Thymus (tissue), 11 donors: ENCODE measurements around the gene TACC2. TPM values are rescaled to one million over a fixed set of nuclear protein-coding genes. Genes with fewer than 3 reads are reported as not detected.

Source experiments
- DNase-seq, 9 donors: peaks; one replicate each; pipeline ENCODE4 v3.0.0-alpha.2; 2013; ENCODE audit warnings: low spot score in 9 of 9, low read depth in 6 of 9, missing footprints in 1 of 9
- H3K27ac ChIP-seq, 2 donors: one replicate each; pipeline ENCODE4 v1.5.1; 2013; ENCODE audit warnings: control low read depth in 1 of 2, low read depth in 1 of 2, low read length in 1 of 2, mild to moderate bottlenecking in 1 of 2, moderate library complexity in 1 of 2
- H3K27me3 ChIP-seq, 2 donors: one replicate each; pipeline ENCODE4 v1.5.1; 2013; ENCODE audit warnings: low read length in 1 of 2; ENCODE audit not compliant: control insufficient read depth in 2 of 2, insufficient read depth in 1 of 2
- H3K36me3 ChIP-seq, 2 donors: one replicate each; pipeline ENCODE4 v1.5.1; 2013; ENCODE audit warnings: low read length in 1 of 2, mild to moderate bottlenecking in 1 of 2, moderate library complexity in 1 of 2; ENCODE audit not compliant: control insufficient read depth in 2 of 2, insufficient read depth in 2 of 2
- H3K4me1 ChIP-seq, 2 donors: one replicate each; pipeline ENCODE4 v1.5.1; 2013; ENCODE audit warnings: low read length in 2 of 2; ENCODE audit not compliant: control insufficient read depth in 2 of 2, insufficient read depth in 2 of 2
- H3K4me3 ChIP-seq, 2 donors: one replicate each; pipeline ENCODE4 v1.5.1; 2013; ENCODE audit warnings: low read length in 2 of 2, control low read depth in 1 of 2, mild to moderate bottlenecking in 1 of 2
- H3K9me3 ChIP-seq, 2 donors: one replicate each; pipeline ENCODE4 v1.5.1; 2013; ENCODE audit warnings: low read length in 1 of 2, mild to moderate bottlenecking in 1 of 2; ENCODE audit not compliant: control insufficient read depth in 2 of 2, insufficient read depth in 1 of 2
- WGBS: extraction: QIAGEN DNeasy Blood & Tissue Kit; methylation state at CpG from one replicate; pipeline ENCODE4 v1.1.7; 2013; 5-methylcytosine and 5-hydroxymethylcytosine counted together
- polyA plus RNA-seq: library from polyadenylated mRNA; stranded (reverse); fragments of 200-250 nt; gene quantifications from one replicate; pipeline ENCODE4 v1.2.3, GENCODE V29; 2013
- total RNA-seq: library from RNA; stranded (reverse); fragments of 120-200 nt; gene quantifications from one replicate; pipeline ENCODE4 v1.2.4, GENCODE V29; 2013
- donor health status: healthy.

The TACC2 gene
- total and polyA plus RNA-seq, 2 donors: 4.6 to 57.3 TPM

DNA sequence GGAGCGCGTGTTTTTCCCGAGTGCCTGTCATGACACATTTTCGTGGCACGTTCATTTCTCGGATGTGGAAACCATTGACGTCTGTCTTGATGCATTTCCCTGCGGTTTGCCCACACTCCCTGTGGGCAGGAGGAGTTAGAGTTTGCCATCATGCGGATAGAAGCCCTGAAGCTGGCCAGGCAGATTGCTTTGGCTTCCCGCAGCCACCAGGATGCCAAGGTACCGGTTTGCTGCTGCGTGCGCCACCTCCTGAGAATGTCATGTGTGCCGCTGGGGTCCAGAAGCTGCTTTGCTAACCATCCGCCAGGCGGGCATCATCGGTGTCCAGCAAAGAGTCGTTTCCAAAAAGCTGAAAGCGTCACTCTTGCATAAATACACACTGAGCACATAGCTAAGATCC is 241.3 kb downstream of the TACC2 start:
- 98% methylated on average over 19 of the region's 19 CpGs for WGBS
- Histone ChIP-seq H3K4me3 (no peak overlapping the region), H3K9me3 (no peaks in the 10 kb centered on the region), H3K36me3 (no peaks in the 10 kb centered on the region), H3K27ac (no peak overlapping the region), H3K27me3 (no peaks in the 10 kb centered on the region), H3K4me1 (peaks cover 0 to 3% of the 10 kb centered on the region in 2 donors)
- no peak for DNase-seq

DNA sequence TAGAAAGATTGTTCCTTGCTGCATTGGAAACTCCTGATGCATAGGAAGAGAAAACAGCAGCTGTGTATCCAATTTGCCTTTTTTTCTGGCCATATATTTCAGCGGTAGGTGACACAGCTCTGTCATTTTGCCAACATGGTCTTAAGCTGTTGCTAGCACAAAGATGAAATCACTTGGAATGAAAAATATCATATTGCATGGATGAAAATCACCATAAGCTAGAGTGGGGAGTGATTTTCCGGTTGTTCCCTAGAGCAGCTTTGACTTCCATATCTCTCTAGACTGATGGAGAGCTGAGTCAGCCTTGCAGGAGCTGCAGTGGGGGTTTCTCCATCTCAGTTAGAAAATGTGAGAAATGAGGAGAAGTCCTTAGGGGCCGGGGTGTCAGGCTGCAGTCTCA is 243.8 kb downstream of the TACC2 start:
- H3K9me3 ChIP-seq: no peaks in the 10 kb centered on the region
- no peaks in the 10 kb centered on the region for H3K27me3 ChIP-seq
- WGBS: 90% methylated on average over 3 of the region's 3 CpGs
- H3K4me1 ChIP-seq: peaks cover 0 to 3% of the 10 kb centered on the region in 2 donors
- no peak overlapping the region for H3K27ac ChIP-seq
- H3K36me3 ChIP-seq: no peaks in the 10 kb centered on the region
- DNase-seq: peak in 1 of 9 donors; percentile 4
- H3K4me3 ChIP-seq: no peak overlapping the region

DNA sequence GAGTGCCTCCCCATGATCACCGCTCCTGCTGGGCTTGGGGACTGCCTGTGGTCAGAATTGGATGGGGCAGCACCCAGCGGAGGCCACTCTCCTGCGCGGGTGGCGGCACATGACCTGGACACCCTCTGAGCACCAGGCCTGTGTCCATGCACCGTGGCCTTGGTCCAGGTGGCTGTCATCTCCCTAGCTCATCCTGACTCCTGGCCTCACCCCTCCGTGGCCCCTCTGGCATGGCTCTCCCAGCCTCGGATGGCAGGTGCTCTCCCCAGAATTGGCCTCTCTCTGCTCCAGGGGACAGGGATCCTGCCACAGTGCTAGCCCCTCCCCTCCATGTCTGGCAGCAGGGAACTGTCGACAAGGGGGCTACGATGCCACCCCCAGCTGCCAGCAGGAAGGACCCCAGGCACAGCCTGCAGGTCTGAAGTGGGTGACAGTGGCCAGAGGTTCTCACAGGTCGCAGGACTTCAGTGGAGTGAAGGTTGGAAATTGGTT is 244.9 kb downstream of the TACC2 start:
- Histone ChIP-seq H3K27ac (no peak overlapping the region), H3K27me3 (no peaks in the 10 kb centered on the region), H3K4me3 (no peak overlapping the region), H3K36me3 (no peaks in the 10 kb centered on the region), H3K9me3 (no peaks in the 10 kb centered on the region), H3K4me1 (peaks cover 0 to 3% of the 10 kb centered on the region in 2 donors)
- no peak for DNase-seq
- 88% methylated on average over 11 of the region's 11 CpGs for WGBS

DNA sequence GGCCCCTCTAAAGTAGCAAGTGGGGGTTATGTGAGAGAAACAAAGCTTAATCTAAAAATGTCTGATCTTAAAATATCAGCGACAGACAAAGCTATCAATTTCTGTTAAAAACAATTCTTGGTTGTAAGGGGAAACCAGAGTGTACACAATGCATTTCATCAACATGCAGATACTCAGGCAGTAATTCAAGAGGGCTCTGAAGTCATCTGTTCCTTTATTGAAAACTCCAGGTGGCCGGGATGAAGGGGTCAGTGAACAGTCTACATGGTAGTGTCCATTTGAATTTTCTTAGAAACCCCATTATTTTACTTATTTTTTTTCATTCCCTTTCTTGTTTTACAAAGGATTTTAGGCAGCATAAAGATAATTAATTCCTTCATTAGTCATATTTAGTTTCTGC is 245.5 kb downstream of the TACC2 start:
- no peak overlapping the region for H3K4me3 ChIP-seq
- WGBS: 85% methylated on average over 2 of the region's 2 CpGs
- no peaks in the 10 kb centered on the region for H3K36me3 ChIP-seq
- no peaks in the 10 kb centered on the region for H3K9me3 ChIP-seq
- H3K27me3 ChIP-seq: no peaks in the 10 kb centered on the region
- peaks cover 0 to 3% of the 10 kb centered on the region in 2 donors for H3K4me1 ChIP-seq
- no peak for DNase-seq
- H3K27ac ChIP-seq: no peak overlapping the region

DNA sequence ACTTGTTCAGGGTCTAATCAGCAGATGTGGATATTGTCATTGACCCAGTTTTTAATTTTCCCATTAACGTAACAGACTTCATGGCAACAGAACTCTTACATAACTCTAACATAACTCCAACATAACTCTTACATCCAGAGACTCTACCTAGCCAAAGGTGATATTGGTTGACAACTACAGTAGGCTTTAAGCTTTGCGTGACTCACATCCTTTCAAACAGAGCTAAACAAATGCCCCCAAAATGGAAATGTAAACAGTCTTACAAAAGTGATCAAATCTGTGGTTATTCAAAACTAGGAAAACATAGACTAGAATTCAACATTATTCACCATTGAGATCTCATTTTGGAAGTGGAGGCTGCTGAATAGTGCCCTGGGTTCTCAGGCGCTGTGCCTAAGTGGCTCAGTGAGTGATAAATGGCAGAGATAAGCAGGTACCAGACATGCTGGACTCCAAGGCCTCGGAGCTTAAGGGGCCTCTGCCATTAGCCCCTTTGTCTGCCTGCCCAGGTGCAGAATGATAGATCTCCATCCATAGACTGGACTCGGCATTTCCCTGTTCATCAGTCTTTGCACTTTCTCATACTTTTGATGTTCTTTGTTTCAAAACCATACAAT is 247.8 kb downstream of the TACC2 start:
- Histone ChIP-seq H3K27ac (no peak overlapping the region), H3K4me1 (peaks cover 0 to 3% of the 10 kb centered on the region in 2 donors), H3K4me3 (no peak overlapping the region), H3K27me3 (no peaks in the 10 kb centered on the region), H3K9me3 (no peaks in the 10 kb centered on the region), H3K36me3 (no peaks in the 10 kb centered on the region)
- 89% methylated on average over 5 of the region's 5 CpGs for WGBS
- no peak for DNase-seq

DNA sequence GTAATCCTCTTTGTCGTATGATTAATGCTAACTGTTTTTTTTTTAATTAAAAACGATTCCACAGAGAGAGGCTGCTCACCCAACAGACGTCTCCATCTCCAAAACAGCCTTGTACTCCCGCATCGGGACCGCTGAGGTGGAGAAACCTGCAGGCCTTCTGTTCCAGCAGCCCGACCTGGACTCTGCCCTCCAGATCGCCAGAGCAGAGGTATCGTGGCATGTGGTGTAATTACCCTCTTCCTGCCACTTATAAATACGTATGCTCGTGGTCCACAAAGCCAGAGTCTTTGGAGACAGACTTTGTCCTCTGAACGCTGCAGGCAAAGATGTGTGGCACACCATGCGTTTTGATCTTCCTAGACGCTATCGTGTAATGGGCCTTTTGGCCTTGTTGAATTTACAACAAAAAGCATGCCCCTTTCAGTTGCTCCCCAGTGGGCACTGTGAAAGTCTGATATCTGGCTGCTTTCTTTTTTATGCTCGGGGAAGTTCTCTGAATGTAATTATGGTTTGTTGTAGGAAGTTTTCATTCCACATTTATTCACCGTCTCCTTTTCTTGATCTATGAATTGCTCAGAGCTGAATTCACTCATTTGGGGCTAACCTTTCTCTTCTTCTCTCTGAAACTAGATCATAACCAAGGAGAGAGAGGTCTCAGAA is 248.5 kb downstream of the TACC2 start:
- no peaks in the 10 kb centered on the region for H3K36me3 ChIP-seq
- peaks cover 0 to 3% of the 10 kb centered on the region in 2 donors for H3K4me1 ChIP-seq
- H3K27me3 ChIP-seq: no peaks in the 10 kb centered on the region
- no peak for DNase-seq
- no peaks in the 10 kb centered on the region for H3K9me3 ChIP-seq
- 90% methylated on average over 17 of the region's 17 CpGs for WGBS
- H3K4me3 ChIP-seq: no peak overlapping the region
- no peak overlapping the region for H3K27ac ChIP-seq

DNA sequence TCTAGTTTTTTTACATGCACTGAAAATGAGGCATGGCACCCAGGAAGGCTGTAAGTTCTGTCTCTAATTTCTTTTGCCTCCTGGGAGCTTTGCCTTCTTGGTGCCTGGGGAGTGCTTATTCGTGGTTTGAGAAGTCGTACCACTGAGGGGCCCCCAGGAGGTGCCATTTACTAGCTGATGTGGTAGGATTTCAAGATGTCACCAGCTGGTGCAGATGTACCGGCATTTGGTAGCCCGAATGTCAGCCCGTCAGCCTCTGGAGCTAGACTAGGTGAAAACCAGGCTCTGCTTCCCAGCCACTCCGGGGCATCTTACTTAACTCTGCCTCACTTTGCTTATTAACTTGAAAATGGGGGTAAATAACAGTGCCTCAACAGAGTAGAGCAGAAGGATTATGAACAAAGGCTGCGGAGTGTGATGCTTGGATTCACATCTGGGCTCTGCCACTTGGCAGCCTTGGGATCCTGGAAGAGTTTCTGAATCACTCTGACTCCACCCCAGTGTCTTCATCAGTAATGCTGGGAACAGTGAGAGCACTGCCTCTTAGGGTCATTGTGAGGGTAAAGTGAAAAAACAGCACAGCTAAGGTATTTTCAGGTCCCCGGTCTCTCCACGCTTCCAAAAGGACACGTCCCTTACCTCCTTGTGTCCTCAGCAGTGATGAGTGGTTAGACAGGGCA is 250.8 kb downstream of the TACC2 start:
- Histone ChIP-seq H3K36me3 (no peaks in the 10 kb centered on the region), H3K27ac (no peak overlapping the region), H3K4me1 (no peaks in the 10 kb centered on the region), H3K9me3 (no peaks in the 10 kb centered on the region), H3K27me3 (no peaks in the 10 kb centered on the region), H3K4me3 (no peak overlapping the region)
- WGBS: 87% methylated on average over 10 of the region's 10 CpGs
- DNase-seq: no peak

DNA sequence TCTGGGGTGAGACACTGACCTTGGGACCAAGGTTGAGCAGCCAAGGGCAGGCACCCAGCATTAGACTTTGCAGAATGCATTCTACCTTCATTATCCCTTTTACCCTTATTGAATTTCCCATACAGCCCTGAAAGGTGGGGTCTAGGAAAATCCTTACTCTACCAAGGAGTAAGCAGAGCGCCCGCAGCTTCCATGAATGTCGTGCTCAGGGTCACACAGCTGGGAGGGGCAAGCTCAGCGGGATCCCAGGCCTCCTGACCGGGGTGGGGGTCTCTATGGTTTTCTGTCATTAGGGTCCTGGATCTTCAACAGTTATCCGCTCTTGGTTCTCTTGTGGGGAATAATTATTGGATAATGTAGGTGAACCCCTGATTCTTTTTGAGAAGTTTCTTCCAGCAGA is 251.4 kb downstream of the TACC2 start:
- no peaks in the 10 kb centered on the region for H3K4me1 ChIP-seq
- H3K4me3 ChIP-seq: no peak overlapping the region
- no peaks in the 10 kb centered on the region for H3K36me3 ChIP-seq
- no peaks in the 10 kb centered on the region for H3K27me3 ChIP-seq
- 97% methylated on average over 6 of the region's 6 CpGs for WGBS
- no peak for DNase-seq
- H3K27ac ChIP-seq: no peak overlapping the region
- H3K9me3 ChIP-seq: no peaks in the 10 kb centered on the region

DNA sequence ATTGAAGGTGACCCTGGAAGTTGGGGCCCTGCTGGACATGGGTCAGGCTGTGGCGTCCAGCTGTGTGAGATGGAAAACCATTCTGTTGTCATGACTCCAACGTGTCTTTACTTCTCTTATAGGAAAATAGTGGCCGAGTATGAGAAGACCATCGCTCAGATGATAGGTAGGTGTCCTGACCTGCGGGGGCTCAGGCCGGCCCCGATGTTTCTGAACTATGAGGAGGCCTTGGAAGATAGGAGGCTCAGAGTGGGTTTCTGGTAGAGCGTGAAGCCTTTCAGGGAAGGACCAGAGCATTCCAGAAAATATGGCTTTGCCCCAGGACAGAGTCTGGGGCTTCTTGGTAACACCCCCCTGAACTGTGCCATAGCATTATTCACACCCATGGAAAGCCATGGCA is 252.9 kb downstream of the TACC2 start:
- no peaks in the 10 kb centered on the region for H3K36me3 ChIP-seq
- no peaks in the 10 kb centered on the region for H3K4me1 ChIP-seq
- no peak overlapping the region for H3K4me3 ChIP-seq
- no peak overlapping the region for H3K27ac ChIP-seq
- no peaks in the 10 kb centered on the region for H3K9me3 ChIP-seq
- DNase-seq: no peak
- no peaks in the 10 kb centered on the region for H3K27me3 ChIP-seq
- 95% methylated on average over 8 of the region's 8 CpGs for WGBS
